Erythroblast (primary cell): ENCODE results near the gene PTPRM.

Source experiments
- GATA1 ChIP-seq: IDR thresholded peaks from 2 replicates; pipeline ENCODE4 v1.6.1; 2011; ENCODE audit warnings: low read depth, mild to moderate bottlenecking, control low read depth, low read length, moderate library complexity
- POLR2A ChIP-seq: IDR thresholded peaks from 2 replicates; pipeline ENCODE4 v1.6.1; 2011; ENCODE audit warnings: mild to moderate bottlenecking, low read length

DNA sequence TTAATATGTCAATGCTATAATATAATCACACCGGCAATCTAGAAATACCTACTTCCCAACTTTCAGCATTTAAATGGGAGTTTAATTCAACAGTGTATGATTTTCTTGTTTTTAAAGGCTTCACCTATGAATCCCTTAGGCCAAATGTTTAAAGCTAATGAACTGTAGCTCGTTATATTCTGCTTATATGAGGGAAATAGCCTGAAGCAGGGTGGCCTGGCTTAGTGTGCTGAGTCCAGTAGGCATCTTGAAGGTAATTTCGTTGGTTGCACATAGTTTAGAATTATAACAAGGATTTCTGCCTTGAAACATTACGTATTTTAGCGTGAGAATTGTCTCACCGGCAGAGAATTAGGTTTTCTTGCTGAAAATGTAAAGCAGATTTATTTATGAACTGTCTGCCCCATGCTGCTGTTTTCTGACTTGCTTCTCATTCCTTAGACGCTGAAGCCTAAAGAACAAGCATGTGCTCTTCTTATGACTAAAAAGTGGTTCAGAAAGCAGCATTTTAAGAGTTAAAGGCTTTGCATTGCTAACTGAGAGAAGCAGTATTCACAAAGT, 608.5 kb downstream of the PTPRM start:
- no peak for TF ChIP-seq POLR2A
- TF ChIP-seq GATA1 = no peak
